HG03575 (cell line): ENCODE measurements around the gene NCBP3.

Experiments used
- ATAC-seq: cut with Tn5 transposase; IDR thresholded peaks from one replicate; pipeline ENCODE4 v1.9.1; 2021; ENCODE audit not compliant: unreplicated experiment, insufficient number of reproducible peaks, low FRiP score; ENCODE audit errors: extremely low read depth

Gene NCBP3

DNA sequence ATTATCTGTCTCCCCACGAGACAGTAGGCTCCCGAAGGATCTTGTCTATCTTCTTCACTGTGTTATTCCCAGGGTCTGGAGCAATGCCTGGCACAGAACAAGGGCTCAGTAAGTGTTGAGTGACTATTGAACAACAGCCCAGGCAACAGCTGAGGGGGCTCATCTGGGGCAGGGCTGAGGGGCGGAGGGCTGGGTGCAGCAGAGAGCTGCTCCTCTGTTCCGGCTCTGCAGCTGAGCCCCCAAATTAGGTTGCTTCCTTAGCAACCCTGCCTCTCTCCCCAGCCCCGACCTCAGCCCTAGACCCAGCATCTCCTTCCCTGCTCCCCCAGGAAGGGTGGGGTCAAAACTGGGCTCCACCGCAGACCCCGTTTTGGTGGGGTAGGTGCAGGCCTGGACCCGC is 77.3 kb downstream of the NCBP3 start:
- ATAC-seq: no peak

DNA sequence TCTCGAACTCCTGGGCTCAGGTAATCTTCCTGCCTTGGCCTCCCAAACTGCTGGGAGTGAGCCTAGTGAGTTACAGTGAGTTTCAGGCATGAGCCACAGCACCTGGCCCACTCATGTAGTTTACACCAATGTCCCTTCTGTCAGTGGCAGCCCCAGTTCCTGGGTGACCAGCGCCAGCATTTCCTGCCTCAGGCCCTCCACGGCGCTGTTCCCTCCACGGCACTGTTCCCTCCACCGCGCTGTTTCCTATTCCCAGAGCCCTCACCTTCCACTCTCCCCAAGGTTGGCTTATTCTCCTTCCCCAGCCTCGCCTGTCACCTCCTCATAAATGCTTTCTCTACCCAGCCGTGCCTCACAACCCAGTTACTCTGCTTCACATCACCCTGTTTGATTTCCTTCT is 77.7 kb downstream of the NCBP3 start:
- ATAC-seq: no peak

DNA sequence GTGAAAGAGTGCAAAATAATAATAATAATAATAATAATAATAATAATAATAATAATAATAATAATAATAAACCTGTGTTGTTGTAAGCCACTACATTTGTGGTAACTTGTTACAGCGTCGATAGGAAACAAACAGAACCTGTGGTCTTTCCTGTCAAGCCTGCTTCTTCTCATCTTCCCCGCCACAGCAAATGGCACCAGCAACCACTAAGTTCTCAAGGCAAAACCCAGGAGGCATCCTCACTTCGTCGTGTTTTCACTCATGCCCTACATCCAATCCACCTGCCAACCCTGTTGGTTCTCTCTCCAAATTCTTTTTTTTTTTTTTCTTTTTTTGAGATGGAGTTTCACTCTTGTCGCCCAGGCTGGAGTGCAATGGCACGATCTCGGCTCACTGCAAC is 79.3 kb downstream of the NCBP3 start:
- ATAC-seq: no peak

- ATAC-seq: no peak
Measured at GRCh38 chr17:3765981-3766380, 80.1 kb downstream of the NCBP3 start.

DNA sequence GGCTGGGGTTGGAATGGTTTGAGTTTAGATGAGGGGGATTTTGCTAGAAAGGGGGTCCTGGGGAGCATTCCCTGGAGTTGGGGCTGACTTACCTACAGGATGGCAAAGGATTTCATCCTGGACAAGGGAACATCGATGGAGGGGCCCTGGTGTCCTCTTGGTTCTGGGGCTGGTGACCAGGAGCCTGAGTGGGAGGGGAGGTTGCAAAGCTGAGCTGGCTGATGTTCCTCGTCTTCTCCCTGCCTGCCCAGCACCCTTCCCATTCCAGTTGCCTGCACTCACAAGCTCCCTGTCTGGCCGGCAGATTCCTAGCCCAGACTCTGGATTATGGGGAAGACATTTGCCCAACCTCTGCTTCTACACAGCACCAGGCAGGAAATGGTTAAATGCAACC is 82.3 kb downstream of the NCBP3 start:
- no peak for ATAC-seq

DNA sequence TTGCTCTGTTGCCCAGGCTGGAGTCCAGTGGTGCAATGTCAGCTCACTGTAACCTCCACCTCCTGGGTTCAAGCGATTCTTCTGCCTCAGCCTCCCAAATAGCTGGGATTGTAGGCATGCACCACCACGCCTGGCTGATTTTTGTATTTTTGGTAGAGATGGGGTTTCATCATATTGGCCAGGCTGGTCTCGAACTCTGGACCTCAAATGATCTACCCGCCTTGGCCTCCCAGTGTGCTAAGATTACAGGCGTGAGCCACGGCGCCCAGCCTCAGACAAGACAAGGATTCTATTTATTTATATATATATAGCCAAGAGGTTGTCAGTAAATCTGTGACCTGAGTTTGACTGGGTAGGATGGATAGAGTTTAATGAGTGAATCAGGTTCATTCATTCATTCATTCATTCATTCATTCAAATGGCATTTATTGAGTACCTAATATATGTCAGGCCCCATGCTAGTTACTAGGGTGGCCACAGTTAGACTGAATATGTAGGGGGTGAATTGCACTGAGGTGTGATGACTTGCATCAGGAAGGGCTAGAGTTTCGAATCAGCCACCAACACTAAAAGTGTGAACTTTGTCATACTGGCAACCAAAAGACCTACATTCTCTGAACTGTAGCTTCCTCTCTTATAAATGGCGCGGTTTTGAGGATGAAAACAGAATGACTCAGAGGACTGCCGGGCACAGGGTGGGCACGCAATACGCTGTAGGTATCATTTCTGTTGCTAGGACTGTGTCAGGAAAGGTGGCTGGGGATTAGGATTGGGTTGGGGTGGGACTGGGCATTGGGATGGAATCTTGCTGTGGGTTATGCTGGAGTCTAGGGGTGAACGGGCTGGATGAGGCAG is 82.9 kb downstream of the NCBP3 start:
- peak; percentile 53 for ATAC-seq

DNA sequence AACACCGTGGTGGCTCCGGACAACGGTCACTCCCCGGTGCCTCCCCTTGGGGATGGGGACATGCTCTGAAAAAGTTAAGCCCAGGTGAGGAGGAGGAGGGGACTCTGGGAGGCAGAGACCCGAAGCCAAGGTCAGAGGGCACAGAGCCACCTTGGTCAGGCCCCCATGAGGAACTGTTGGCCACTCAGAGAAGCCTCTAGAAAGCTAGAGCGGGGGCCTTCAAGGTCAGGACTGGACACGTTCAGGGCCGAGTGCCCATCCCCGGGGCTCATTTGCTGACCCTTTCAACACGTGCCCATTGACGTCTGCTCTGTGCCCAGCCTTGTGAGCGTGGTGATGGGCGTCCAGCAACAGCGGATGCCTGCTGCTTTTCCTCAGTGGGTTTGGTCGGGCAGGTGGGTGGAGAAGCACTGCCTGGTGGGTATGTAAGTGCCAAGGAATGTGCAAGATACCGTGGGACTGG is 84.1 kb downstream of the NCBP3 start:
- no peak for ATAC-seq

DNA sequence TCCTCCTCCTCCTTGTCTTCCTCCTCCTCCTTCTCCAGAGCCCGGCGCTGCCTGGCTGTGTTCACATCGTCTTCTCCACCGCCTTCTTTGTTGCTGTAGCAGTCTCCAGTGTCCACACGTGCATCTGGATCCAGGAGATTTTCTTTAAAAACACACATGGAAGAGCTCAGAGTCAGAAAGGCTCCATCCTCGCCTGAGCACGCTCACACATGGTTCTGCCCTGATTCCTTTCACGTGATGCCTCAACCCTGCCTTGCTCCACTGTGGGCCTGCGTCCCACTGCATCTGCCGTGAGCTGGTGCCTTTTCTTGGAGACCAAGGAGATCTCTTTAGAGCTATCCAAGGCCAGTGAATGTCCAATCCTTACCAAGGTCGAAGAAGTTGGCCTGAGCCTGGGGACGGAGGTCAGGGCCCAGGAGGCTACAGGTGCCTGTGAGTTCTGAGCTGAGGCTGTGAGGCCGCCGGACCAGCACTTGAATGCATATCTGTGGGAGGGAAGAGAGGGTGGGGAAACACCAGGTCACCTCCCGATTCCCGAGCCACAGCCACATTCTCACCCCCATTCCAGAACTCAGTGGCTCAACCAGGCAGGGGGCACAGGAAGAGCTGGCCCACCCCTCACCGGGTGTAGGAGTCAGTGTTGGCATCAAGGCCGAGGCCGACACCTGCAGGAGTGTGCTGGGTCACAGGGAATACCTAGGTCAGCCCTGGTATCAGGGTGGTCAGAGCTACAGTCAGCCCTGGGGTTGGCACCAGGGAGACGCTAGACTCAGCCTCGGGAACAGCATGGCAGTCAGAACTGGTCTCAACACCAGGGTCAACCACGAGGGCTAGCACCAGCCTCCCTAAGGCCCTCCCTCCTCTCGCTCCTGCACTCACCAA is 84.8 kb downstream of the NCBP3 start:
- no peak for ATAC-seq

- no peak for ATAC-seq
Measured at GRCh38 chr17:3759597-3760216, 86.3 kb downstream of the NCBP3 start.

GRCh38 chr17:3755335-3756030 is 90.6 kb downstream of the NCBP3 start:
- no peak for ATAC-seq

GRCh38 chr17:3754458-3755334 is 91.3 kb downstream of the NCBP3 start:
- no peak for ATAC-seq

DNA sequence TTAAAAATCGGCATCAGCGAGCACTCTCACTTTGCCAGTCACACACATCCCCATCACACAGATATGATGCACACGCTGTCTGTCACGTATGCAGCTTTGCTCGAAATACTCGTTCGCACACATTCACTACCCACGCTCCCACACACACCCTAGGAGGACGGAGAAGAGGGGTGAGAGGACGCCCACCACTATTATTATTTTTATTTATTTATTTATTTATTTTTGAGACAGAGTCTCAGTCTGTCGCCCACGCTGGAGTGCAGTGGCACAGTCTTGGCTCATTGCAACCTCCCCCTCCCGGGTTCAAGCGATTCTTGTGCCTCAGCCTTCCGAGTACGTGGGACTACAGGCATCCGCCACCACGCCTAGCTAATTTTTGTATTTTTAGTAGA is 92.0 kb downstream of the NCBP3 start:
- no peak for ATAC-seq

GRCh38 chr17:3753624-3754023 is 92.4 kb downstream of the NCBP3 start:
- ATAC-seq: no peak
